Tibial nerve (tissue), 4 donors: Measurements from ENCODE around the gene CADPS.

Experiments
- EP300 ChIP-seq, 2 donors: sonication (generic); formaldehyde crosslinking; IDR thresholded peaks; one replicate each; pipeline ENCODE4 v1.6.1; 2017; ENCODE audit warnings: antibody characterized with exemption in 2 of 2, mild to moderate bottlenecking in 1 of 2
- POLR2A ChIP-seq, 2 donors: fragments of 450-650 bp; IDR thresholded peaks; one replicate each; pipeline ENCODE4 v1.6.1; 2017; ENCODE audit warnings: antibody characterized with exemption in 2 of 2, mild to moderate bottlenecking in 2 of 2, moderate library complexity in 2 of 2
- TF ChIP-seq, protein P1 (sequence below), 5 experiments: fragments of 200-600 bp in 3 of 5; fragments of 450-650 bp in 2 of 5; sonication (generic) in 3 of 5; IDR thresholded peaks; one replicate each; pipeline ENCODE4 v1.5.1; 2016 to 2019; ENCODE audit warnings: antibody characterized with exemption in 5 of 5, mild to moderate bottlenecking in 3 of 5, moderate library complexity in 2 of 5

DNA sequence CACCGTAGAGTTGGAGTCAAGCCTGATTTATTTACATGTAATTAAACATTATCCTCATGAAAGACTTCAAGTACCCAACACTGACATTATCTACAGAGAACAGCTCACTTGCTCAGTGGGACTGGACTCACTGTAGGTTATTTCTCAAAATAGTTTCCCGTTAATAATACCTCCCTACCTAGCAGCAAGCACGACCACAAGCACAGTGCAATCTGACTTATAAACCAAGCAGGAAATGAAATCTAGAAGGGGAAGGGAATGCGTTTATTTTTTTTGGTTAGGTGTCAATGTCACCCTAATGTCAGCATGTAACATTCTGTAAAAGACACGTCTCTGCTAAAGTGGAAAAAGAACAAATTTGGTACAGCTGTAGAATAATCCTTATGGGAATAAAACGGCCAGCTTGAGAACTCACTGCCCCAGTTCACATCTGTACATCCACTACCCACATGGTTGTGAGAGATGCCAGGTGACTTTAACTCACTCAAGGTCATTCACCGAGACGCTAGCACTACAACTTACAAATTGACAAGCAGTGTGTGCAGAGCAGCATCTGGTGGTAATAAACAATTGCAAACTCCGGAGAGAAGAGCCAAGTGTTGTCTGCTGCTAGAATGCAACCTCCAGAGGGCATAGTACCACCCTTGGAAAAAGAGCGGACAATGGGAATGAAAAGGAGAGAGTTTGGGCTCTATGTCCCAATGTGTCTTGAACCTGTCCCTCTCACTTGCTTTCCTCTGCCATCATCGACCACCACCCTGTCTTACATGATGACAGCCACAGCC is 242.5 kb downstream of the CADPS start:
- TF ChIP-seq, protein P1, sequence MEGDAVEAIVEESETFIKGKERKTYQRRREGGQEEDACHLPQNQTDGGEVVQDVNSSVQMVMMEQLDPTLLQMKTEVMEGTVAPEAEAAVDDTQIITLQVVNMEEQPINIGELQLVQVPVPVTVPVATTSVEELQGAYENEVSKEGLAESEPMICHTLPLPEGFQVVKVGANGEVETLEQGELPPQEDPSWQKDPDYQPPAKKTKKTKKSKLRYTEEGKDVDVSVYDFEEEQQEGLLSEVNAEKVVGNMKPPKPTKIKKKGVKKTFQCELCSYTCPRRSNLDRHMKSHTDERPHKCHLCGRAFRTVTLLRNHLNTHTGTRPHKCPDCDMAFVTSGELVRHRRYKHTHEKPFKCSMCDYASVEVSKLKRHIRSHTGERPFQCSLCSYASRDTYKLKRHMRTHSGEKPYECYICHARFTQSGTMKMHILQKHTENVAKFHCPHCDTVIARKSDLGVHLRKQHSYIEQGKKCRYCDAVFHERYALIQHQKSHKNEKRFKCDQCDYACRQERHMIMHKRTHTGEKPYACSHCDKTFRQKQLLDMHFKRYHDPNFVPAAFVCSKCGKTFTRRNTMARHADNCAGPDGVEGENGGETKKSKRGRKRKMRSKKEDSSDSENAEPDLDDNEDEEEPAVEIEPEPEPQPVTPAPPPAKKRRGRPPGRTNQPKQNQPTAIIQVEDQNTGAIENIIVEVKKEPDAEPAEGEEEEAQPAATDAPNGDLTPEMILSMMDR (IDR thresholded peaks at IDR 0.05): no peak
- TF ChIP-seq EP300 (IDR thresholded peaks at IDR 0.05) (no peak), POLR2A (IDR thresholded peaks at IDR 0.05) (no peak)
